Natural killer cell (primary cell): ENCODE data around the gene CES2. TPM values are rescaled to one million over a fixed set of nuclear protein-coding genes. Genes with fewer than 3 reads are reported as not detected.

Source experiments
- ATAC-seq, 3 donors: fragments of 150-1000 bp in 2 of 3; fragments of 200-7000 bp in 1 of 3; cut with Tn5 transposase; 1 replicate in 1 of 3; 2 replicates in 2 of 3; pipeline ENCODE4 v1.10.0; 2021; ENCODE audit warnings: mild to moderate bottlenecking in 2 of 3, moderate library complexity in 2 of 3
- DNase-seq, 2 donors: peaks; one replicate each; pipeline versions ENCODE4 v3.0.0 to v3.0.0-alpha.2; 2013 to 2021; ENCODE audit warnings: mixed read lengths in 1 of 2
- H3K27ac ChIP-seq: one replicate; pipeline ENCODE4 v1.5.1; 2013; ENCODE audit warnings: mild to moderate bottlenecking, low read length
- H3K27me3 ChIP-seq: one replicate; pipeline ENCODE4 v1.6.1; 2013; ENCODE audit warnings: low read length; ENCODE audit not compliant: control insufficient read depth, insufficient read depth
- H3K36me3 ChIP-seq: one replicate; pipeline ENCODE4 v1.6.1; 2013; ENCODE audit warnings: low read length; ENCODE audit not compliant: control insufficient read depth, insufficient read depth
- H3K4me1 ChIP-seq: one replicate; pipeline ENCODE4 v1.6.1; 2013; ENCODE audit warnings: low read length; ENCODE audit not compliant: control insufficient read depth, insufficient read depth
- H3K4me3 ChIP-seq: one replicate; pipeline ENCODE4 v1.5.1; 2013; ENCODE audit warnings: low read length
- H3K9me3 ChIP-seq: one replicate; pipeline ENCODE4 v1.6.1; 2013; ENCODE audit warnings: low read length; ENCODE audit not compliant: control insufficient read depth, insufficient read depth
- H3K27ac Mint-ChIP-seq, 2 donors: one replicate each; pipeline ENCODE4 v1.8.0; 2022; ENCODE audit warnings: mild to moderate bottlenecking in 2 of 2, mixed read lengths in 2 of 2, moderate library complexity in 1 of 2
- H3K27me3 Mint-ChIP-seq, 2 donors: one replicate each; pipeline ENCODE4 v1.8.0; 2022; ENCODE audit warnings: low read depth in 2 of 2, mixed read lengths in 2 of 2
- H3K36me3 Mint-ChIP-seq: one replicate; pipeline ENCODE4 v1.8.0; 2022; ENCODE audit warnings: mixed read lengths
- H3K4me1 Mint-ChIP-seq, 2 donors: one replicate each; pipeline ENCODE4 v1.8.0; 2022; ENCODE audit warnings: mixed read lengths in 2 of 2
- H3K4me3 Mint-ChIP-seq: one replicate; pipeline ENCODE4 v1.8.0; 2022; ENCODE audit warnings: mild to moderate bottlenecking, moderate library complexity, mixed read lengths
- H3K9me3 Mint-ChIP-seq, 2 donors: one replicate each; pipeline ENCODE4 v1.8.0; 2022; ENCODE audit warnings: mixed read lengths in 2 of 2
- CTCF ChIP-seq: fragments of 200-600 bp; IDR thresholded peaks from one replicate; pipeline ENCODE4 v1.8.0; 2022; ENCODE audit warnings: antibody characterized with exemption
- WGBS: methylation state at CpG from one replicate; pipeline ENCODE4 v1.1.7; 2013; ENCODE audit warnings: missing lambda C conversion rate; ENCODE audit not compliant: insufficient coverage; 5-methylcytosine and 5-hydroxymethylcytosine counted together
- intact Hi-C: fragments of 100-400 bp; cut with micrococcal nuclease; formaldehyde crosslinking; loops from one replicate; pipeline ENCODE4 v1.14.2; 2022
- total RNA-seq, 4 donors: library from RNA; stranded (reverse); fragments of 120-200 nt in 1 of 4; gene quantifications; one replicate each; pipeline versions ENCODE4 v1.2.3 to v1.2.4, GENCODE V29; 2013 to 2022

The CES2 gene
- total RNA-seq, 3 donors from 2014 or later (not counting 1 experiment from before 2014, with no cell fraction given), result 26.9 to 33.6 (median 33.1) TPM

GRCh38 chr16:66979011-66979717, 43.8 kb downstream of the CES2 start:
- H3K9me3 ChIP-seq, result no peaks in the 10 kb centered on the region
- no peak overlapping the region for H3K27ac Mint-ChIP-seq
- H3K9me3 Mint-ChIP-seq, result no peaks in the 10 kb centered on the region
- no peak overlapping the region for H3K4me3 ChIP-seq
- no peak for TF ChIP-seq CTCF
- intact Hi-C loops, result no loop called here
- H3K27ac ChIP-seq, result no peak overlapping the region
- no peaks in the 10 kb centered on the region for H3K27me3 ChIP-seq
- no peaks in the 10 kb centered on the region for H3K36me3 Mint-ChIP-seq
- no peaks in the 10 kb centered on the region for H3K36me3 ChIP-seq
- DNase-seq (no peak), ATAC-seq (no peak)
- H3K4me1 ChIP-seq, result no peaks in the 10 kb centered on the region
- no peak overlapping the region for H3K4me3 Mint-ChIP-seq
- WGBS, result 78% methylated on average over 15 of the region's 16 CpGs
- no peaks in the 10 kb centered on the region for H3K4me1 Mint-ChIP-seq
- H3K27me3 Mint-ChIP-seq, result peaks cover 0 to 4% of the 10 kb centered on the region in 2 donors

- ATAC-seq, result no peak
- no peaks in the 10 kb centered on the region for H3K4me1 Mint-ChIP-seq
- intact Hi-C loops, result no loop called here
These were observed 47.7 kb downstream of the CES2 start for GRCh38 chr16:66983033-66983432.

GRCh38 chr16:66984892-66985311, 49.6 kb downstream of the CES2 start:
- no peaks in the 10 kb centered on the region for H3K4me1 Mint-ChIP-seq
- no peak for TF ChIP-seq CTCF
- H3K4me3 Mint-ChIP-seq, result no peak overlapping the region
- Histone ChIP-seq H3K36me3 (no peaks in the 10 kb centered on the region), H3K9me3 (no peaks in the 10 kb centered on the region), H3K4me3 (no peak overlapping the region), H3K27ac (peak overlapping the region; percentile 41), H3K4me1 (peaks cover 11% of the 10 kb centered on the region), H3K27me3 (no peaks in the 10 kb centered on the region)
- no peaks in the 10 kb centered on the region for H3K36me3 Mint-ChIP-seq
- H3K9me3 Mint-ChIP-seq, result no peaks in the 10 kb centered on the region
- ATAC-seq (no peak), DNase-seq (peak in 1 of 2 donors; percentile 19)
- H3K27ac Mint-ChIP-seq, result no peak overlapping the region
- intact Hi-C loops, result no loop called here
- 51% methylated on average over 4 of the region's 4 CpGs for WGBS
- peaks cover 0 to 7% of the 10 kb centered on the region in 2 donors for H3K27me3 Mint-ChIP-seq

More at GRCh38 chr16:66983033-66983432, 47.7 kb downstream of the CES2 start:
- 90% methylated on average over 5 of the region's 9 CpGs for WGBS
- Mint-ChIP-seq H3K4me3 (no peak overlapping the region), H3K36me3 (no peaks in the 10 kb centered on the region), H3K9me3 (no peaks in the 10 kb centered on the region), H3K27ac (no peak overlapping the region), H3K27me3 (peaks cover 0 to 7% of the 10 kb centered on the region in 2 donors)
- no peak overlapping the region for H3K27ac ChIP-seq
- H3K4me1 ChIP-seq, result peaks cover 11% of the 10 kb centered on the region
- no peaks in the 10 kb centered on the region for H3K9me3 ChIP-seq
- H3K36me3 ChIP-seq, result no peaks in the 10 kb centered on the region
- no peak overlapping the region for H3K4me3 ChIP-seq
- H3K27me3 ChIP-seq, result no peaks in the 10 kb centered on the region
- TF ChIP-seq CTCF, result no peak
- no peak for DNase-seq

- H3K36me3 ChIP-seq, result no peaks in the 10 kb centered on the region
- TF ChIP-seq CTCF, result no peak
- peaks cover 0 to 7% of the 10 kb centered on the region in 2 donors for H3K27me3 Mint-ChIP-seq
- peaks cover 11% of the 10 kb centered on the region for H3K4me1 ChIP-seq
- intact Hi-C loops, result no loop called here
- ATAC-seq (no peak), DNase-seq (no peak)
- no peak overlapping the region for H3K4me3 Mint-ChIP-seq
- H3K9me3 Mint-ChIP-seq, result no peaks in the 10 kb centered on the region
- H3K36me3 Mint-ChIP-seq, result no peaks in the 10 kb centered on the region
- H3K4me1 Mint-ChIP-seq, result no peaks in the 10 kb centered on the region
- H3K27ac Mint-ChIP-seq, result no peak overlapping the region
- no peak overlapping the region for H3K27ac ChIP-seq
- H3K4me3 ChIP-seq, result no peak overlapping the region
- no peaks in the 10 kb centered on the region for H3K27me3 ChIP-seq
- H3K9me3 ChIP-seq, result no peaks in the 10 kb centered on the region
- WGBS, result 79% methylated on average over 4 of the region's 6 CpGs
These were observed 51.2 kb downstream of the CES2 start for GRCh38 chr16:66986559-66986958.
